Colonic mucosa (tissue), 4 donors: ENCODE measurements around the gene ERBB3. TPM values are rescaled to one million over a fixed set of nuclear protein-coding genes. Genes with fewer than 3 reads are reported as not detected.
A peak's percentile ranks its signal among the peaks of the same experiment; 100 is the strongest.

Source experiments
- DNase-seq: peaks from one replicate; pipeline ENCODE4 v3.0.0-alpha.2; 2020
- H3K27ac ChIP-seq: fragments of 200-600 bp; one replicate; pipeline ENCODE4 v1.8.0; 2021
- H3K27me3 ChIP-seq: fragments of 200-600 bp; one replicate; pipeline ENCODE4 v1.8.0; 2021
- H3K36me3 ChIP-seq: fragments of 200-600 bp; one replicate; pipeline ENCODE4 v1.8.0; 2021
- H3K4me1 ChIP-seq: fragments of 200-600 bp; one replicate; pipeline ENCODE4 v1.8.0; 2021; ENCODE audit warnings: mild to moderate bottlenecking
- H3K4me3 ChIP-seq: fragments of 200-600 bp; one replicate; pipeline ENCODE4 v1.8.0; 2021
- H3K9ac ChIP-seq, 2 donors: one replicate each; pipeline ENCODE4 v1.7.0; 2013; ENCODE audit warnings: control low read depth in 2 of 2, low read depth in 2 of 2, low read length in 2 of 2
- H3K9me3 ChIP-seq: fragments of 200-600 bp; one replicate; pipeline ENCODE4 v1.8.0; 2021
- intact Hi-C: fragments of 100-400 bp; cut with DNase I; formaldehyde crosslinking; loops from one replicate; pipeline ENCODE4 v1.14.1; 2022
- total RNA-seq, 2 donors: library from RNA; stranded (reverse); fragmentation: NEBNext Ultra II Directional in 1 of 2; extraction: Animal tissue kit (Norgen Biotek cat#: 25700) in 1 of 2; gene quantifications; one replicate each; pipeline ENCODE4 v1.2.1, GENCODE V29; 2021
- TF ChIP-seq, protein P1 (sequence below): fragments of 200-600 bp; IDR thresholded peaks from one replicate; pipeline ENCODE4 v1.8.0; 2022; ENCODE audit warnings: antibody characterized with exemption, mild to moderate bottlenecking
- donor health status: healthy.
- donor health status: DM: no; HTN: no; CAD: no.
- donor health status: DM: no; HTN: no; CAD: no.

The ERBB3 gene
- total RNA-seq, 2 donors from 2014 or later, result 158 to 206 TPM

DNA sequence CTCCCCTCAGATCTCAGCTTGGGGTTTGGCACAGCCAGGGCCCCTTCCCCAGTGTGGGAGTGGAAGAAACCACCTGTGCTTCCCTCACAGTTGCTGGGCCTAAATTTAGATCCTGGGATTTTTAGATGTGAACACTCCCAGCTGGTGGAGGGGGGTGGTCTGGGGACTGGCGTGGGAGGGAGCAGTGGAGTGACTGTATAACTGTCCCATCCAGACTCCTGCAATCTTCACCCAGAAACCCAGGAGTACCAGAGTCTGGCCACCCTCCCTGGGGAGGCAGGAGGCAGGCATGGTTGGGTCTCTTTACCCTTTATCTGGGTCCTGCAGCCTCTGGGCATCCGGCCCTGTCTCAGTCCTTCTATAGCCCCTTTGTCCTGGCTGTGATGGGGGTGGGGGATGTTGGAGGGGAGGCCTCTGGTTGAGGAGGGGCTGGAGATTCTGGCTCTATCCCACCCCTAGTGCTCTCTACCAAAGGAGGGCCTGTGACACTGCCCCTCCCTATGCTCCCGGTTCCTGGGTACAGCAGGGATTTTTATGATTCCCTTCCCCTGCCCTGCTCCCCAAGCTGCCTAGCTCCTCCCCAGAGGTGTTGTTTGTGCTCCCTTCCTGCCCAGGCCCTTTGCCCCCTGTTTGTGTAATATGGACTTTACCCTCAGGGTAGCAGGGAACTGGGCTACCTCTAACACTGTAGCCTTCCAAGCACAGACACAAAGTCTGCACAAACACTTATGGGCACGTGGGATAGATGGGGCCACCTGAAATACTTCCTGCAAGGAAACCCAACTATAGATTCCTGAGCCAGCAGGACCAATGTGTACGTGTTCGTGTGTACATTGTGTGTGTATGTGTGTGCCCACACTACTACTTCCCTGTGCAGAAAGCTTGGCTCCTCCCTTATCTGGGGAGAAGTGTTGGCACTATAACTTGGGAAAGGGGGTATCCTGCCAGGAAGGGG lies 1.7 kb downstream of the ERBB3 start:
- Histone ChIP-seq H3K4me3 (peak overlapping the region; percentile 61), H3K9me3 (no peaks in the 10 kb centered on the region), H3K27me3 (no peaks in the 10 kb centered on the region), H3K36me3 (no peaks in the 10 kb centered on the region), H3K27ac (peak overlapping the region; percentile 96), H3K9ac (peak overlapping the region; percentile 95 to 99), H3K4me1 (peaks cover 7% of the 10 kb centered on the region)
- intact Hi-C loops, result no loop called here
- TF ChIP-seq, protein P1, sequence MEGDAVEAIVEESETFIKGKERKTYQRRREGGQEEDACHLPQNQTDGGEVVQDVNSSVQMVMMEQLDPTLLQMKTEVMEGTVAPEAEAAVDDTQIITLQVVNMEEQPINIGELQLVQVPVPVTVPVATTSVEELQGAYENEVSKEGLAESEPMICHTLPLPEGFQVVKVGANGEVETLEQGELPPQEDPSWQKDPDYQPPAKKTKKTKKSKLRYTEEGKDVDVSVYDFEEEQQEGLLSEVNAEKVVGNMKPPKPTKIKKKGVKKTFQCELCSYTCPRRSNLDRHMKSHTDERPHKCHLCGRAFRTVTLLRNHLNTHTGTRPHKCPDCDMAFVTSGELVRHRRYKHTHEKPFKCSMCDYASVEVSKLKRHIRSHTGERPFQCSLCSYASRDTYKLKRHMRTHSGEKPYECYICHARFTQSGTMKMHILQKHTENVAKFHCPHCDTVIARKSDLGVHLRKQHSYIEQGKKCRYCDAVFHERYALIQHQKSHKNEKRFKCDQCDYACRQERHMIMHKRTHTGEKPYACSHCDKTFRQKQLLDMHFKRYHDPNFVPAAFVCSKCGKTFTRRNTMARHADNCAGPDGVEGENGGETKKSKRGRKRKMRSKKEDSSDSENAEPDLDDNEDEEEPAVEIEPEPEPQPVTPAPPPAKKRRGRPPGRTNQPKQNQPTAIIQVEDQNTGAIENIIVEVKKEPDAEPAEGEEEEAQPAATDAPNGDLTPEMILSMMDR, result no peak
- DNase-seq, result peak; percentile 90

DNA sequence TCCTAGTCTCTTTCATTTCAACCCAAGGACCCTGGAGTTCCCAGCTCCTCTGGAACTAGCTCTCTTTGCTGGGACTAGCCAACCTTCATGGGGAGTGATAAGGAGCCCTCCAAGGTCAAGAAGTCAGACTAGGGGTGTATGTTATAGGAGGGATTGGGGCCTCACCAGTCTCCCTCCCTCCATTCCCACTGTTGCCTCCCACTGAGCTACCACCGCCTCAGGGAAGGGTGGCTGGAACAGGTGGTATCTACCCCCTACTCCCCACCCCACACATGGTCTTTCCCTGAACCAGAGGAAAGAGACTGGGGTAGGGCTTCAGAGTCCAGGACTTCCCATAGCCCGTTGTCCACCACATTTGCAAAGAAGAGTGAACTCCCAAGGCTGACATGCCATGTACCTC lies 2.4 kb downstream of the ERBB3 start:
- intact Hi-C loops, result no loop called here
- Histone ChIP-seq H3K36me3 (no peaks in the 10 kb centered on the region), H3K4me1 (peaks cover 7% of the 10 kb centered on the region)

GRCh38 chr12:56082967-56083366 lies 3.0 kb downstream of the ERBB3 start:
- intact Hi-C loops, result no loop called here
- Histone ChIP-seq H3K4me3 (no peak overlapping the region), H3K27me3 (no peaks in the 10 kb centered on the region), H3K36me3 (no peaks in the 10 kb centered on the region), H3K9ac (peak overlapping the region; percentile 47 to 99), H3K4me1 (peaks cover 7% of the 10 kb centered on the region), H3K9me3 (no peaks in the 10 kb centered on the region), H3K27ac (peak overlapping the region; percentile 96)
- DNase-seq, result no peak
- TF ChIP-seq, protein P1, result no peak

More for the DNA sequence above, 2.4 kb downstream of the ERBB3 start:
- Histone ChIP-seq H3K4me3 (peak overlapping the region; percentile 61), H3K9me3 (no peaks in the 10 kb centered on the region), H3K27ac (peak overlapping the region; percentile 96), H3K9ac (peak overlapping the region; percentile 47 to 99), H3K27me3 (no peaks in the 10 kb centered on the region)
- TF ChIP-seq, protein P1, result no peak
- no peak for DNase-seq

- no peaks in the 10 kb centered on the region for H3K36me3 ChIP-seq
These were observed 5.1 kb downstream of the ERBB3 start for GRCh38 chr12:56084958-56085543.

DNA sequence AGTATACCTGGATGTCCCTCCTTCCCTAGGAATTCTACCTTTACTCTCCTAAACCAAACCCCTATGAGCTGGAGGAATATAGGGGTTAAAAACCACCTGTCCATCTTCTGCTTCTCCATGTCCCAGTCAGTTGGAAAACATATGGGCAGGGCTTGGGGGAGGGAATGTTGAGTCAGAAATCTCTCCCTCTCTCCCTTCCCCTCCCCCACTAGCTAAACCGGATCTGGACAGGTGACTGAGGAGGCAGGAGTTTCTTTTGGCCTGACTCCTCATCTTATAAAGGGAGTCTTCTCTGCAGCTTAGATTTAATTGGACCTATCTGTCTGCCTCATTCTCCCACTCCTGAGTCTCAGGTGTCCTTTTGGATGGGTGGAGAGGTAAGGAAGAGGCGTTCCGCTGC lies 6.1 kb downstream of the ERBB3 start:
- DNase-seq, result peak; percentile 77
- Histone ChIP-seq H3K4me1 (peaks cover 7% of the 10 kb centered on the region), H3K36me3 (peaks cover 3% of the 10 kb centered on the region), H3K27me3 (no peaks in the 10 kb centered on the region), H3K9ac (peak overlapping the region in 1 of 2 donors; percentile 66), H3K9me3 (no peaks in the 10 kb centered on the region), H3K4me3 (no peak overlapping the region), H3K27ac (peak overlapping the region; percentile 75)
- intact Hi-C loops, result no loop called here
- TF ChIP-seq, protein P1, result no peak

More at GRCh38 chr12:56084958-56085543, 5.1 kb downstream of the ERBB3 start:
- TF ChIP-seq, protein P1, result peak; percentile 13
- Histone ChIP-seq H3K4me1 (peaks cover 7% of the 10 kb centered on the region), H3K27me3 (no peaks in the 10 kb centered on the region), H3K9ac (peak overlapping the region in 1 of 2 donors; percentile 52), H3K27ac (peak overlapping the region; percentile 9), H3K9me3 (no peaks in the 10 kb centered on the region), H3K4me3 (no peak overlapping the region)
- DNase-seq, result peak; percentile 44
- intact Hi-C loops, result no loop called here
